Measurements from ENCODE around the gene OSBP2. TPM values are rescaled to one million over a fixed set of nuclear protein-coding genes. Genes with fewer than 3 reads are reported as not detected.
A peak's percentile ranks its signal among the peaks of the same experiment; 100 is the strongest.

Gene OSBP2
- total RNA-seq (2014; rRNA removed; shearing (Covaris generic)): 1.5 and 2.3 TPM in 2 replicates
- polyA plus RNA-seq (2014; cell fraction: nucleus; rRNA removed): 0.29 and 0.65 TPM in 2 replicates

- no peak for DNase-seq (ENCODE audit: extremely low read depth, low read depth)
Measured at GRCh38 chr22:30694640-30695350, at the start of gene OSBP2. Gene OSBP2, plus strand, starts transcription at chr22:30694874. Its CDS starts 36 bp downstream, at chr22:30694910.

- no peak for DNase-seq (ENCODE audit: extremely low read depth, low read depth)
Measured at GRCh38 chr22:30646518-30647160, 48.0 kb upstream of the OSBP2 start.

GRCh38 chr22:30647536-30647935 is 47.1 kb upstream of the OSBP2 start:
- DNase-seq (ENCODE audit: extremely low read depth, low read depth): no peak

- no peak for DNase-seq (ENCODE audit: extremely low read depth, low read depth)
Measured at GRCh38 chr22:30648825-30649224, 45.8 kb upstream of the OSBP2 start.

GRCh38 chr22:30649430-30650007 is 45.2 kb upstream of the OSBP2 start:
- peak; percentile 28 for DNase-seq (ENCODE audit: extremely low read depth, low read depth)

- no peak for DNase-seq (ENCODE audit: extremely low read depth, low read depth)
Measured at GRCh38 chr22:30650508-30651116, 44.1 kb upstream of the OSBP2 start.

- no peak for DNase-seq (ENCODE audit: extremely low read depth, low read depth)
Measured at GRCh38 chr22:30652852-30653251, 41.8 kb upstream of the OSBP2 start.

- DNase-seq (ENCODE audit: extremely low read depth, low read depth): no peak
Measured at GRCh38 chr22:30654361-30654760, 40.3 kb upstream of the OSBP2 start.

GRCh38 chr22:30655532-30655931 is 39.1 kb upstream of the OSBP2 start:
- DNase-seq (ENCODE audit: extremely low read depth, low read depth): no peak

- DNase-seq (ENCODE audit: extremely low read depth, low read depth): no peak
Measured at GRCh38 chr22:30662040-30662439, 32.6 kb upstream of the OSBP2 start.

- no peak for DNase-seq (ENCODE audit: extremely low read depth, low read depth)
Measured at GRCh38 chr22:30664798-30665197, 29.9 kb upstream of the OSBP2 start.

- DNase-seq (ENCODE audit: extremely low read depth, low read depth): no peak
Measured at GRCh38 chr22:30665266-30665665, 29.4 kb upstream of the OSBP2 start.

GRCh38 chr22:30665786-30666185 is 28.9 kb upstream of the OSBP2 start:
- DNase-seq (ENCODE audit: extremely low read depth, low read depth): no peak

GRCh38 chr22:30667107-30667493 is 27.6 kb upstream of the OSBP2 start:
- DNase-seq (ENCODE audit: extremely low read depth, low read depth): no peak

GRCh38 chr22:30667494-30668385 is 26.9 kb upstream of the OSBP2 start, which contains the start of gene DUSP18:
Gene DUSP18, minus strand, starts transcription at chr22:30667875. Its CDS starts 3,872 bp downstream, at chr22:30664003.
- DNase-seq (ENCODE audit: extremely low read depth, low read depth): peak; percentile 85

- no peak for DNase-seq (ENCODE audit: extremely low read depth, low read depth)
Measured at GRCh38 chr22:30668386-30668710, 26.3 kb upstream of the OSBP2 start.

GRCh38 chr22:30671071-30671470 is 23.6 kb upstream of the OSBP2 start:
- DNase-seq (ENCODE audit: extremely low read depth, low read depth): no peak

- DNase-seq (ENCODE audit: extremely low read depth, low read depth): no peak
Measured at GRCh38 chr22:30673136-30673535, 21.5 kb upstream of the OSBP2 start.

- no peak for DNase-seq (ENCODE audit: extremely low read depth, low read depth)
Measured at GRCh38 chr22:30674482-30674881, 20.2 kb upstream of the OSBP2 start.

- DNase-seq (ENCODE audit: extremely low read depth, low read depth): no peak
Measured at GRCh38 chr22:30675436-30675835, 19.2 kb upstream of the OSBP2 start.
